HG02610 (cell line): ENCODE data around the gene TWSG1.
"Not testable (repeated sequence)": the region's sequence is repeated elsewhere in the genome, so short reads cannot be mapped to it uniquely, and the experiment has no call there.

Source experiments
- ATAC-seq: cut with Tn5 transposase; IDR thresholded peaks from one replicate; pipeline ENCODE4 v1.9.1; 2021; ENCODE audit warnings: mild to moderate bottlenecking, moderate library complexity; ENCODE audit not compliant: unreplicated experiment

Gene TWSG1

GRCh38 chr18:9386879-9387278 is 52.3 kb downstream of the TWSG1 start:
- no peak for ATAC-seq

DNA sequence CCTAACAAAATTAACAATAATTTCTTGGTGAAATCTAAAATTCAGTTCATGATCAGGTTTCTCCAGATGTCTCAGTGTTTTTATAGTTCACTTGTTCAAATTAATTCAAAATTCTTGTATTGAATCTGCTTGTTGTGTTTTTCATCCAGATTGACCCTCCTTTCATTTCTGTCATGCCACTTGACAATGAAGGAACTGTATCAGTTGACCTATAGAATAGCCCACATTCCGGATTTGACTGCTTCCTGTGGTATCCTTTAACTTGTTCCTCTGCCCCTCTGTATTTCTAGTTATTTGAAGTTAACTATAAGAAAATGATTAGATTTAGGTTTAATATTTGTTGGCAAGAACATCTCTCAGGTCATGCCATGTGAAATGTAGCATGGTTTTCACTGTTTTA is 53.3 kb downstream of the TWSG1 start:
- no peak for ATAC-seq

DNA sequence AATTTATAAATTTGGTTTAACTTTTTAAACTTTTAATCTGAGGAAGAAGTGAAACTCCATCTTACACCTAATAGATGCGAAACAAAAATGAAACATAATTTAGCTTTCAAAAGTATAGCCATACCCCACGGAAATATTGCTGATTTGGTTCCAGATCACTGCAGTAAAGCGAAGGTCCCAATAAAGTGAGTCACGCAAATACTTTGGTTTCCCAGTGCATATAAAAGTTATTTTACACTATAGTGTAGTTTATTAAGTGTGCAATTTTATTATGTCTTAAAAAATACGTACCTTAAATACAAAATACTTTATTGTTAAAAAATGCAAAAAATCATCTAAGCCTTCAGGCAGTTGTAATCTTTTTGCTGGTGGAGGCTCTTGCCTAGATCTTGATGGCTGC is 55.1 kb downstream of the TWSG1 start:
- no peak for ATAC-seq

GRCh38 chr18:9392726-9393125 is 58.2 kb downstream of the TWSG1 start:
- no peak for ATAC-seq

DNA sequence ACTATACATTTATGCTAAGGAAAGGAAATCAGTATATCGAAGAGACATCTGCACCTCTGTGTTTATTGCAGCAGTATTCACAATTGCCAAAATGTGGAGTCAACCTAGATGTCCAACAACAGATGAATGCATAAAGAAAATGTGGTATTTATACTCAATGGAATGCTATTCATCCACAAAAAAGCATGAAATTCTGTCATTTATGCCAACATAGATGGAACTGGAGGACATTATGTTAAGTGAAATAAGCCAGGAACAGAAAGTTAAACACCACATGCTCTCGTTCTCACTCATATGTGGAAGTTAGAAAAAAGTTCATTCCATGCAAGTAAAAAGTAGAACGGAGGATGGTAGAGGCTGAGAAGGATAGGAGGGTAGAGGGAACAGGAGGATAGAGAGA is 59.5 kb downstream of the TWSG1 start:
- no peak for ATAC-seq

DNA sequence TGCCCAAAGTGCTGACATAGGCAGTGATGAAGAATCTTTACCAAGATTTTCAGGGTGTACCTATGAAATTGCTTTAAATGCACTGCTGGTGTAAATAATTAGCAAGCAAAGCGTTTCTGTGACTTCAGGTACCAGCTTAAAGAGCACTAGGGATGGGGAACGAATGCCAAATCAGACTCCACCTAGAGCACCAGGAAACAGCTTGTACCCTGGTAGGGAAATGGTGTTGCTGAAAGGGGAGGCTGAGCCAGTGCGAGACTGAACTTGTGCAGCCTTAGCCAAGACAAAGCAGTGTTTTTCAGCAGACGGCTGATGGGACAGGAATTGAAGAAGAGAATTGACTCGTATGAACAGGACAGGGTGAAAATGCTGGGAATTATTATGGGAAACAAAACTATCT is 65.6 kb downstream of the TWSG1 start:
- ATAC-seq: no peak

GRCh38 chr18:9401176-9401575 is 66.6 kb downstream of the TWSG1 start:
- ATAC-seq: no peak

- ATAC-seq: not testable (repeated sequence)
Measured at GRCh38 chr18:9402358-9403007, 67.9 kb downstream of the TWSG1 start.

DNA sequence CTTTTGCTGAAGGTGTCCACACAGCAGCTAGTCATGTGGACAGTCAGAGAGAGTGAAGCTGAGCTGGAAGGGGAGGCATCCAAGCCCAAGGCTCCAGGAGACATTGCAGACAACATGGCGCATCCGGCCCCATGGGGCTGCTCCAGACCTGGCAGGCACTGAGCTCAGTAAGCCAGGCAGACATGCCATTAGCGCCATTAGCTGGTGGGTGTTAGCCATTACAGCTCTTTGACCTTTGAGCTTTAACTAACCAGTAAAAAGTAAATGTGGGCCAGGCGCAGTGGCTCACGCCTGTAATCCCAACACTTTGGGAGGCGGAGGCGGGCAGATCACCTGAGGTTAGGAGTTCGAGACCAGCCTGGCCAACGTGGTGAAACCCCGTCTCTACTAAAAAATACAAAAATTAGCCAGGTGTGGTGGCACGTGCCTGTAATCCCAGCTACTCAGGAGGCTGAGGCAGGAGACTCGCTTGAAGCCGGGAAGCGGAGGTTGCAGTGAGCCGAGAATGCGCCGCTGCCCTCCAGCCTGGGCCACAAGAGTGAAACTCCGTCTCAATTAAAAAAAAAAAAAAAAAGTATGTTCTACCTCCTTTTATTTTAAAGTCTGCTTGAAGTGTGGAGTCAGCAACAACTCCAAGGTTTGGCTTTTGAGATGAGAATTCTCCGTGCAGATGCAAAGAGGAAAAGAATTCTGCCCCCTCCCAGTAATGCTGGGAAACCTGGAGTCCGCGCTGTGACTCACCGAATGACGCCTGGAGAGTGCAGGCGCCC is 69.4 kb downstream of the TWSG1 start:
- ATAC-seq: no peak

DNA sequence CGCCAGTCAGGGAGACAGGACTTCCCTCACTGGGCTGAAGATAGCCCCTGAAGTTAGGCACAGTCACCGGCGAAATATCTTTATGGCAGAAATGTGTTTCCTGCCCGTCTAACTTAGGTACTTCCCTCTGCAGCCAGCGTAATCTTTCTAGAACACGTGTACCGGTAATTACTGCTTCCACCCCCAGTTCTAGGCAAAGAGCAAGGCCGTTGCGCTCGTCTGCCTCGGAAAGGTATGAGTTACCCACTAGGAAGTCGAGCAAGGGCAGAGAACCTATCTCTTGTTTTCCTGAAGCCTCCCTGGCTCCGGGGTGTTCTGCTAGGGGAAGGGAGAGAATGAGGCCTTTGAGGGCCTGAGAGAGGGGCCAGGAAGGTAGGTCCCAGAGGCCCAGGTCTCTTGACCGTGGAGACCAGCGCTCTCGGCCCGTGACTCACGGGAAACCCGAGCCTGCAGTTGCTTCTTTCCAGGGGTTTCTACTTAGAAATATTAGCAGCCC is 70.0 kb downstream of the TWSG1 start:
- ATAC-seq: peak; percentile 65

- no peak for ATAC-seq
Measured at GRCh38 chr18:9405130-9405529, 70.6 kb downstream of the TWSG1 start.

GRCh38 chr18:9405977-9406376 is 71.4 kb downstream of the TWSG1 start:
- no peak for ATAC-seq

GRCh38 chr18:9410515-9410914 is 75.9 kb downstream of the TWSG1 start:
- ATAC-seq: no peak

- ATAC-seq: no peak
Measured at GRCh38 chr18:9413576-9413975, 79.0 kb downstream of the TWSG1 start.

DNA sequence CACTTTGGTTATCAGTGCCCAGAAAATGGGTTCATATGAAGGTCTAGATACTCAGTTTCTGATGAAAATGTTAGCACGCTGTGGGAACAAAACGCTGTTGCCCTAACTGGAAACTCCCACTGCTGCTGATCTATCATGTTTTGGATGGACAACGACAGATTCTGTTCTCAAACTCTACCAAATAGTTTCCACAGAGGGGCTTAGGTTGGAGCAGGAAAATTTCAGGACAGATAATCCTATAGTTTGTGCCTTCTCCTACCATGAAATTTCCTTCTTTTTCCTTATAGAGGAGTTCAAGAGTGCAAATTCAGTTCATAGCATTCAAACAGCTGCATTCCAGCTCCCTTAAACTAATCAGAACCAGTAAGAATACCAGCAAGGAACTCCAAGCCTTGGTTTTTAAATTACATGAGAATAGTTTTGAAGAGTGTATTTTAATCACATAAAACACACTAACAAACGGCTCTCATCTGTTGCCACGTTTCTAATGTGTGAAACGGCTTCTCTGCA is 82.0 kb downstream of the TWSG1 start:
- ATAC-seq: no peak

GRCh38 chr18:9417073-9417851 is 82.7 kb downstream of the TWSG1 start:
- no peak for ATAC-seq

DNA sequence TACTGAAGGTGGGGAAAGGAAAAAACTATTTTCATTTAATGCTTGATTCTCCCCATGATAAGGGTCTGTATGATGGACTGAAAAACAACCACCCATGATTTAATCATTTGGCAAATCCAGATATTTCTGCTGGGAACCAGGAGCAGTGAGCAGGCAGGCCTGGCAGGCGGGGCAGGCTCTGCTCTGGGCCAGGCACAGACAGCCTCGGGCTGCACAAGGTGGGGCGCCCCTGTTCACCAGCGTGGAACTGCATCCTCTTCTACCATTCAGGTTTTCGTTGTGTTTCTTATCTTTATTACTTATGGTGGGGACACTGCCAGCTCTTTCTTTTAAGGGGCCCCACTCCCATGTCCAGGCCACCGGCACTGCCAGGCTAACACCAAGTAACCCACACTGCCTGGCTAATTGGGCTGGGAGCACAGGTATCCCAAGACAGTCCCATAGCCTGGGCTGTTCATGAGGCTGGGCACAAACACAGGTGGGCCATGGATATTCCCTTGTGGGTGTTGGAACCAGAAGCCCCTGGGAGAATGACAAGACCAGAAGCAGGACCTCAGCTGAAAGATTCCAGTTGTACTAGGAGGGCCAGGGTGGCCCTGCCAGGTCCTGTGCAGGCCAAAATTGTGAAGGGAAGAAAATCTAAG is 83.6 kb downstream of the TWSG1 start:
- no peak for ATAC-seq

GRCh38 chr18:9419956-9420631 is 85.5 kb downstream of the TWSG1 start:
- no peak for ATAC-seq

DNA sequence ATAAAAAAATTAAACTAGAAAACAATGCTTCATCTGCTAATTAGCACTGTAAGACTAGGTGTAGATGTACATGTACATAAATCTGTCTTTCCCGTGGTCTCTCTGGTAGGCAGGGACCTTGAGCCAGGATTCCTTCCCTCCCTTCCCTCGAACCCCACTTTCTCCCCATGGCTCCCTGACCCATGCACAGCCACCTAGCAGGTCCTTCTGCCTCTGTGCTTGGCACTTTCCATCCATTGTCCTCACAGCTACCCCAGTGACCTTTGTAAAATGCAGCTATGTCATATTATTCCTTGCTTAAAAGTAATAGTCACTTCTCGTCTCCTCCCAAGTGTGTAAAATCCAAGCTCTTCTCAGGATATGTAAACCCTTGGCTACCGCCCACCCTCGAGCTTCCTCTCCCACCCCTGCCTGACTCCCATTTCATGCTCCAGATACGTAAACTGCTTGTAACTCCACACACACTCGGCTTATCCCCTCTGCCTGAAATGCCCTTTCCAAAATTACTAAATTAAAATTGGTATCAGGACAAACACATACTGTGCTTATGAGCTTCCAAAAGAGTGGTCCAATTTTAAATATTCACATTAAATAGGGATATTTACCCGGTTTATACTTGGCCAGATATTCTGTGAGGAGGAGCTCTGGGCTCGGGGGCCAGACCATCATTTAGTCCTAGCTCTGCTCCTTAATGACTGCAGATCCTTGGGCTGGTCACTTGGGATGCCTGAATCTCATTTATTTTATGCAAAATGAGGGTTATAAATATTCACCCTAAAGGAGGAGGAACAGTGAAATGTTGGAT is 86.7 kb downstream of the TWSG1 start:
- no peak for ATAC-seq

- no peak for ATAC-seq
Measured at GRCh38 chr18:9421901-9422327, 87.3 kb downstream of the TWSG1 start.
